CD4-positive, alpha-beta T cell (primary cell): Measurements from ENCODE around the gene DZIP1. TPM values are rescaled to one million over a fixed set of nuclear protein-coding genes. Genes with fewer than 3 reads are reported as not detected.

Experiments used
- ATAC-seq: fragments of 200-7000 bp; cut with Tn5 transposase; one replicate; pipeline ENCODE4 v1.10.0; 2022; ENCODE audit warnings: mild to moderate bottlenecking; ENCODE audit not compliant: poor library complexity
- CTCF ChIA-PET: fragments of 350-600 bp; sonication (Branson Sonifier 250); formaldehyde crosslinking; loops from one replicate; lab custom pipeline; 2021; ENCODE audit warnings: antibody characterized with exemption, inconsistent platforms; lab: Charles Lee
- POLR2A ChIA-PET: fragments of 350-600 bp; sonication (Branson Sonifier 250); formaldehyde crosslinking; loops from one replicate; lab custom pipeline; 2021; ENCODE audit warnings: antibody characterized with exemption, inconsistent platforms; lab: Charles Lee
- DNase-seq, 14 experiments: peaks; one replicate each; pipeline ENCODE4 v3.0.0-alpha.2; 2013 to 2020; ENCODE audit warnings: mixed read lengths in 2 of 14
- H3K27ac ChIP-seq, 2 donors: one replicate each; pipeline versions ENCODE4 v1.5.1 to v1.7.0; 2013; ENCODE audit warnings: low read length in 2 of 2, low read depth in 1 of 2, mild to moderate bottlenecking in 1 of 2
- H3K27me3 ChIP-seq, 2 experiments: 1 replicate in 1 of 2; 2 replicates in 1 of 2; pipeline versions ENCODE4 v1.6.1 to v1.7.0; 2013; ENCODE audit warnings: low read length in 2 of 2, control low read depth in 1 of 2, mild to moderate bottlenecking in 1 of 2, moderate library complexity in 1 of 2; ENCODE audit not compliant: insufficient read depth in 2 of 2, control insufficient read depth in 1 of 2
- H3K36me3 ChIP-seq: one replicate; pipeline ENCODE4 v1.6.1; 2013; ENCODE audit warnings: low read length, control low read depth; ENCODE audit not compliant: insufficient read depth
- H3K4me1 ChIP-seq: one replicate; pipeline ENCODE4 v1.6.1; 2013; ENCODE audit warnings: low read length, control low read depth; ENCODE audit not compliant: insufficient read depth
- H3K4me3 ChIP-seq: one replicate; pipeline ENCODE4 v1.5.1; 2013; ENCODE audit warnings: mild to moderate bottlenecking, low read length, moderate library complexity
- H3K9me3 ChIP-seq, 2 experiments: 1 replicate in 1 of 2; 2 replicates in 1 of 2; pipeline versions ENCODE4 v1.6.1 to v1.7.0; 2013; ENCODE audit warnings: low read length in 2 of 2, mild to moderate bottlenecking in 2 of 2, control low read depth in 1 of 2, moderate library complexity in 1 of 2; ENCODE audit not compliant: control insufficient read depth in 1 of 2, insufficient read depth in 1 of 2
- H3K27ac Mint-ChIP-seq: one replicate; pipeline ENCODE4 v1.8.0; 2020; ENCODE audit warnings: mixed read lengths
- H3K27me3 Mint-ChIP-seq: one replicate; pipeline ENCODE4 v1.8.0; 2021; ENCODE audit warnings: mixed read lengths
- H3K36me3 Mint-ChIP-seq: one replicate; pipeline ENCODE4 v1.8.0; 2021; ENCODE audit warnings: low read depth, mixed read lengths
- H3K4me1 Mint-ChIP-seq: one replicate; pipeline ENCODE4 v1.8.0; 2021; ENCODE audit warnings: low read depth, mixed read lengths
- H3K4me3 Mint-ChIP-seq: one replicate; pipeline ENCODE4 v1.8.0; 2020; ENCODE audit warnings: mild to moderate bottlenecking, mixed read lengths
- H3K9me3 Mint-ChIP-seq: one replicate; pipeline ENCODE4 v1.8.0; 2020; ENCODE audit warnings: mixed read lengths
- intact Hi-C, 2 experiments: fragments of 100-400 bp; cut with DNase I in 1 of 2; cut with micrococcal nuclease in 1 of 2; formaldehyde crosslinking; loops; one replicate each; pipeline versions ENCODE4 v1.15.1 to v1.9.0; 2023 to 2025; cut with DNase I, micrococcal nuclease
- total RNA-seq, 174 experiments: library from RNA in 2 of 174; stranded (reverse) in 2 of 174; gene quantifications; one replicate each; pipeline ENCODE4 v1.2.3 and lab custom pipeline; 2021 to 2026
- TF ChIP-seq, protein P1 (sequence below): fragments of 200-600 bp; IDR thresholded peaks from one replicate; pipeline ENCODE4 v1.8.0; 2022; ENCODE audit warnings: antibody characterized with exemption, mild to moderate bottlenecking

Gene DZIP1
- total RNA-seq, 2 experiments from 2014 or later, result not detected

DNA sequence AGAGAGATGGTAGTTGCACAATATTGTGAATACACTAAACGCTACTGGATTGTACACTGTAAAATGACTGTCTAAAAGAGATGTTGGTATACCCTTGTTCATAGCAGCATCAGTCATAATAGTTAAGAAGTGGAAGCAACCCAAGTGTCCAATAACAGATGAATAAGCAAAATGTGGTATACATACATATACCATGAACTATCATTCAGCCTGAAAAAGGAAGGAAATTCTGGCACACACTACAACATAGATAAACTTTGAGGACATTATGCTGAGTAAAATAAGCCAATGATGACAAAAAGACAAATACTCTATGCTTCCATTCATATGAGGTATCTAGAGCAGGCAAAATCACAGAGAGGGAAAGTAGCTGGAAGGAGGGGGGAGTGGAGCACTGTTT lies 16.0 kb downstream of the DZIP1 start:
- H3K27ac ChIP-seq, result no peak overlapping the region
- Mint-ChIP-seq H3K9me3 (no peaks in the 10 kb centered on the region), H3K4me3 (no peak overlapping the region), H3K4me1 (no peaks in the 10 kb centered on the region), H3K36me3 (no peaks in the 10 kb centered on the region), H3K27me3 (peaks cover 29% of the 10 kb centered on the region), H3K27ac (no peak overlapping the region)
- DNase-seq (no peak), ATAC-seq (no peak)
- H3K9me3 ChIP-seq, result no peaks in the 10 kb centered on the region
- no peak overlapping the region for H3K4me3 ChIP-seq
- H3K4me1 ChIP-seq, result no peaks in the 10 kb centered on the region
- TF ChIP-seq, protein P1, sequence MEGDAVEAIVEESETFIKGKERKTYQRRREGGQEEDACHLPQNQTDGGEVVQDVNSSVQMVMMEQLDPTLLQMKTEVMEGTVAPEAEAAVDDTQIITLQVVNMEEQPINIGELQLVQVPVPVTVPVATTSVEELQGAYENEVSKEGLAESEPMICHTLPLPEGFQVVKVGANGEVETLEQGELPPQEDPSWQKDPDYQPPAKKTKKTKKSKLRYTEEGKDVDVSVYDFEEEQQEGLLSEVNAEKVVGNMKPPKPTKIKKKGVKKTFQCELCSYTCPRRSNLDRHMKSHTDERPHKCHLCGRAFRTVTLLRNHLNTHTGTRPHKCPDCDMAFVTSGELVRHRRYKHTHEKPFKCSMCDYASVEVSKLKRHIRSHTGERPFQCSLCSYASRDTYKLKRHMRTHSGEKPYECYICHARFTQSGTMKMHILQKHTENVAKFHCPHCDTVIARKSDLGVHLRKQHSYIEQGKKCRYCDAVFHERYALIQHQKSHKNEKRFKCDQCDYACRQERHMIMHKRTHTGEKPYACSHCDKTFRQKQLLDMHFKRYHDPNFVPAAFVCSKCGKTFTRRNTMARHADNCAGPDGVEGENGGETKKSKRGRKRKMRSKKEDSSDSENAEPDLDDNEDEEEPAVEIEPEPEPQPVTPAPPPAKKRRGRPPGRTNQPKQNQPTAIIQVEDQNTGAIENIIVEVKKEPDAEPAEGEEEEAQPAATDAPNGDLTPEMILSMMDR, result no peak
- ChIA-PET POLR2A (no interaction called here), CTCF (no interaction called here)
- no peaks in the 10 kb centered on the region for H3K27me3 ChIP-seq
- intact Hi-C loops, result loop anchor here in 1 of 2 experiments (10.0 kb wide), 1 partner anchor 1396 kb away; no protein-coding TSS in a partner anchor
- no peaks in the 10 kb centered on the region for H3K36me3 ChIP-seq

DNA sequence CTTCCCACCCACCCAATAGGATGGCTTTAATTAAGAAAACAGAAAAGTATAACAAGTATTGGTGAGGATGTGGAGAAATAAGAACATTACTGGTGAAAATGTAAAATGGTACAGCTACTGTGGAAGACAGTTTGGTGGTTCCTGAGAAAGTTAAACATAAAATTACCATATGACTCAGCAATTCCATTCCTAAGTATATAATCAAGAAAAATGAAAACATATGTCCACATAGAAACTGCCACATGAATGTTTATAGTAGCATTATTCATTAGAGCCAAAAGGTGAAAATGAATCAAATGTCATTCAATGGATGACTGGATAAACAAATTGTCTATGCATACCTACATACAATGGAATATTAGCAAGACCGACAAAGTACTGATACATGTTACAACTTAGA lies 16.9 kb downstream of the DZIP1 start:
- Histone ChIP-seq H3K27ac (no peak overlapping the region), H3K9me3 (no peaks in the 10 kb centered on the region), H3K4me1 (no peaks in the 10 kb centered on the region), H3K4me3 (no peak overlapping the region), H3K27me3 (peaks cover 0 to 4% of the 10 kb centered on the region in 2 experiments), H3K36me3 (no peaks in the 10 kb centered on the region)
- Mint-ChIP-seq H3K36me3 (no peaks in the 10 kb centered on the region), H3K27ac (no peak overlapping the region), H3K27me3 (peaks cover 26% of the 10 kb centered on the region), H3K4me3 (no peak overlapping the region), H3K9me3 (no peaks in the 10 kb centered on the region), H3K4me1 (no peaks in the 10 kb centered on the region)
- no peak for ATAC-seq
- DNase-seq, result no peak
- TF ChIP-seq, protein P1, result no peak
- POLR2A ChIA-PET, result no interaction called here
- intact Hi-C loops, result loop anchor here in 1 of 2 experiments (10.0 kb wide), 1 partner anchor 1397 kb away; no protein-coding TSS in a partner anchor
- CTCF ChIA-PET, result interaction anchor here (2.1 kb wide), 1 partner anchor 206 kb away, joined by 7 read pairs; no protein-coding TSS in a partner anchor

DNA sequence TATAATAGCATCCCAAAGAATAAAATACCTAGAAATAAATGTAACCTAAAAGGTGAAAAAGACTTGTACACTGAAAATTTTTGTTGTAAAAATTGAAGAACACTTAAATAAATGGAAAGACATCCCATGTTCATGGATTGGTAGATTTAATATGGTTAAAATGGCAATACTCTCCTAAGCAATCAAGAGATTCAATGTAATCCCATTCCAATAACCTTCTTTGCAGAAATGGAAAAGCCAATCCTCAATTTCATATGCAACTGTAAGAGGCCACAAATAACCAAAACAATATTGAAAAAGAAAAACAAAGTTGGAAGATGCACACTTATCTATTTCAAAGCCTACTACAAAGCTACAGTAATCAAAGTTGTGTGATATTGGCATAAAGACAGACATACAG lies 17.7 kb downstream of the DZIP1 start:
- peaks cover 0 to 4% of the 10 kb centered on the region in 2 experiments for H3K27me3 ChIP-seq
- POLR2A ChIA-PET, result no interaction called here
- H3K27ac ChIP-seq, result no peak overlapping the region
- H3K4me1 ChIP-seq, result no peaks in the 10 kb centered on the region
- intact Hi-C loops, result loop anchor here in 1 of 2 experiments (10.0 kb wide), 1 partner anchor 1398 kb away; no protein-coding TSS in a partner anchor
- TF ChIP-seq, protein P1, result no peak
- Mint-ChIP-seq H3K4me1 (no peaks in the 10 kb centered on the region), H3K36me3 (no peaks in the 10 kb centered on the region), H3K27me3 (peaks cover 29% of the 10 kb centered on the region), H3K4me3 (no peak overlapping the region), H3K27ac (no peak overlapping the region), H3K9me3 (no peaks in the 10 kb centered on the region)
- no peak for ATAC-seq
- DNase-seq, result no peak
- H3K36me3 ChIP-seq, result no peaks in the 10 kb centered on the region
- CTCF ChIA-PET, result interaction anchor here (2.1 kb wide), 1 partner anchor 207 kb away, joined by 7 read pairs; no protein-coding TSS in a partner anchor
- no peak overlapping the region for H3K4me3 ChIP-seq
- H3K9me3 ChIP-seq, result no peaks in the 10 kb centered on the region
